GM18861 (cell line): ENCODE measurements around the gene SH3RF3.

Experiments used
- ATAC-seq: cut with Tn5 transposase; IDR thresholded peaks from one replicate; pipeline ENCODE4 v1.9.1; 2021; ENCODE audit not compliant: unreplicated experiment

SH3RF3 gene

GRCh38 chr2:109138449-109138848 lies 9.4 kb downstream of the SH3RF3 start:
- ATAC-seq = no peak

DNA sequence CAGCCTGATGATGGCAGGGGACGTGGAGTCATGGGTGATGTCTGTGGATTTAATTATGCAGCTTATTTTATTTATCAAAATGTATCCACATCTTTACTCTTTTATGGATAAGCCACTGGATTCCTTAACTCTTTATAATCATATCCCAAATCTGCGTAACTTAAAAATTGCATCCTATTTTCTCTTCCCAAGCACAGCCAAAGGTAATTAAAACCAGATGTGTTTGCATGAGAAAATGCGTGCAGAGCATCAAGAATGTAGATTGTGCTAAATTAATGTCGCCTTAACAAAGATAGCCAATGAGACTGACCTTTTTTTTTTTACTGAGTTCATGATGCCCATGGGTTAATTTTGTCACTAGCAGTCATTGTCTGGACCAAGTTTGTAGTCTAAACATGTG lies 10.0 kb downstream of the SH3RF3 start:
- no peak for ATAC-seq

DNA sequence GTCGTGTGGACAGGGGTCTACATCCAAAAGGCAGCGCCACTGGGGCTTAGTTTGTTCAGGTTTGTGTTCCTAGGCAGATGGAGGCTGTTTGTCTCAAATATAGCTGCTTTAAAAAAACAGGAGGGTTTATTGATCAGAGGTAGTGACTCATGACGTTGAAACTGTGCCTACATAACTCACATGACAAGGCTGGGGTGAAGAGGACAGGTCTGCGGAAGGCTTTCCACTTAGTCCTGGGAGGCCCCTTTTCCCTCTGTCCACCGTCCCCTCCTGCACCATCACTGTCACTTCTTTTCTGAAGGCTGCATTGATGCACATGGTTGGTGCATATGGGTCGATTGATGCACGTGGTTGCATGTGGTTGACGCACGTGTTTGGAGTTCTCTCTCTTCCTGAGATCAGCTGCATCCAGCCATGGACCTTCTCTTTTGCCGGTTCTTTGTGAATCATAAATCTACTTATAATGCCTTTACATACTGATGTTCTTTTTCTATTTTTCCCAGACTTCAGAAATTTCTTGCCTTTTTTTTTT lies 10.9 kb downstream of the SH3RF3 start:
- no peak for ATAC-seq

- ATAC-seq = no peak
Measured at GRCh38 chr2:109141006-109141600, 12.1 kb downstream of the SH3RF3 start.

- ATAC-seq = no peak
Measured at GRCh38 chr2:109141727-109142283, 12.8 kb downstream of the SH3RF3 start.

- no peak for ATAC-seq
Measured at GRCh38 chr2:109142416-109143210, 13.6 kb downstream of the SH3RF3 start.

DNA sequence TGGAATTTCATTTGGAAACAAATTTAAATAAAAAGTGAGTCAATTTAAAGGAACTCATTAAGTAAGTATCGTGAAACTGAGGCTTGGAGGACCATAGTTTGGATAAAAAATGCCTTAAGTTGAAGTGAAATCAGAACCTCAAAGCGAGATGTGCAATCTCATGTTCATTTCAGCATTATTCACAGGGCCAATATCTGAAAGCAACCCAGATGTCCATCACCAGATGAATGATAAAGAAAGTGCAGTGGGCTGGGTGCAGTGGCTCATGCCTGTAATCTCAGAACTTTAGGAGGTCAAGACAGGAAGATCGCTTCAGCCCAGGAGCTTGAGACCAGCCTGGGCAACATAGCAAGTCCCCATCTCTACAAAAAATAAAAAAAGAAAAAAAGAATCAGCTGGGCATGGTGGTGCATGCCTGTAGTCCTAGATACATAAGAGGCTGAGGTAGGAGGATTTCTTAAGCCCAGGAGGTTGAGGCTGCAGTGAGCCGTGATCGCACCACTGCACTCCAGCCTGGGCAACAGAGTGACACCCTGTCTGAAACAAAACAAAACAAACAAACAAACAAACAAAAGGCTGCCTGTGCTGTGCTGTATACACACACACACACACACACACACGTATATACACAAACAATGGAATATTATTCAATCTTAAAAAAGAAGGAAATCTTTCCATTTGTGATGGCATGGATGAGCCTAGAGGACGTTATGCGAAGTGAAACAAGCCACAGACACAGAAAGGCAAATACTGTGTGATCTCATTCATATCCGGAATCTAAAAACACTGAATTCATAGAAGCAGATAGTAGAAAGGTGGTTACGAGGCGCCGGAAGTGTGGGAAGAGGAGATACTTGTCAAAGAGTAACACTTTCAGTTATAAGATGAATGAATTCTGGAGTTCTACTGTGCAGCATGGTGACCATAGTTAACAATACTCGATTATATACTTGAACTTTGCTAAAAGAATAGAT lies 14.5 kb downstream of the SH3RF3 start:
- ATAC-seq = peak; percentile 70

DNA sequence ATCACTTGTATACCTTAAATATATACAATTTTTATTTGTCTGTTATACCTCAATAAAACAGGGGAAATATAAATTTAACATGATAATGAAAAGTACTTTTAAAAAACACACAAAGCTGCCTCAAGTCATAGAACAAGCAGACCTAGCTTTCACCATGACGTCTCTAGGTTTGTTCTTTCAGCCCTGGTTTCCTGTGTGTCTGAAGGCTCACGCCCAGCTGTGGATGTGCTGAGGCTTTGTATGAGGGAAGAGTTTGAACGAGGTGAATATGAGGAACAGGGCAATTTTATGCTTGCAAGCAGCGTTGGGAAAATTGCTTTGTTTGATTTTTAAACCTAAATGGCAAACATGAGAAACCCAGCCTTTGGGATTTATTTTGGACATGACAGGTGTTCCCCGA lies 15.3 kb downstream of the SH3RF3 start:
- ATAC-seq = no peak

- ATAC-seq = no peak
Measured at GRCh38 chr2:109144721-109145120, 15.7 kb downstream of the SH3RF3 start.

GRCh38 chr2:109145286-109145685 lies 16.3 kb downstream of the SH3RF3 start:
- ATAC-seq = no peak

GRCh38 chr2:109147405-109147804 lies 18.4 kb downstream of the SH3RF3 start:
- ATAC-seq = no peak

GRCh38 chr2:109148117-109148746 lies 19.2 kb downstream of the SH3RF3 start:
- no peak for ATAC-seq

- ATAC-seq = no peak
Measured at GRCh38 chr2:109148991-109149645, 20.1 kb downstream of the SH3RF3 start.

DNA sequence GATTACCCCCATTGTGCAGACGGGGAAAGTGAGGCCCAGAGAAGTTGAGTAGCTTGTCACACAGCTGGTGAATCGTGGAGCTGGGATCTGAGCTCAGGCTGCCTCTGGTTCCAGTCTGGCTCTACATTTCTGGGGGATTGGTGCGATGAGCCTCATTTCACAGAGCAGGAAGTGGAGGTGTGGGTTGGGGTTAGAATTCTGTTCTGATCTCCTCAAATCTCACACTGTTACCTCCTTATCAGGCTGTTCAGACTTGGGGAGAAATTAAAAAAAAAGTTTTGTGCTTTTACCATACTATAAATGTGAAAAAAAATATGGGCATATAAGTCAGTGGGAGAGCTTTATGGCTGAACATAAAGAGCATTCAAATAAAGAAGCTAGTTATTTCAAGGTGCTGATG lies 21.6 kb downstream of the SH3RF3 start:
- ATAC-seq = no peak

DNA sequence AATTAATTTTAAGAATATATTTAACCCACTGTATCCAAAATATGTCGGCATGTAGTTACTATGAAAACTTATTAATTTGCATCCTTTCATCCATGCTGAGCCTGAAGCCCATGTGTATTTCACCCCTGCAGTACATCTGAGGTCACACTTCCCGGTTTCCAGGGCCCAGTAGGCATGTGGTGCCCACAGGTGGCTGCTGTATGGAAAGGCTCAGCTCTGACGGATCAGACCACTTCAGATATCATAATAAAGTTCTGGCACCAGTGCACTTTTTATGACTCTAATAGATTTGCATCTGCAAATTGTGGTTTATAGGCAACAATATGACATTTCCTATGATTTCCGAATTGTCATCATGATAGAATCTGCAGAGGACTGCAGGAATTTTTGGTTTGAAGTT lies 22.5 kb downstream of the SH3RF3 start:
- no peak for ATAC-seq

DNA sequence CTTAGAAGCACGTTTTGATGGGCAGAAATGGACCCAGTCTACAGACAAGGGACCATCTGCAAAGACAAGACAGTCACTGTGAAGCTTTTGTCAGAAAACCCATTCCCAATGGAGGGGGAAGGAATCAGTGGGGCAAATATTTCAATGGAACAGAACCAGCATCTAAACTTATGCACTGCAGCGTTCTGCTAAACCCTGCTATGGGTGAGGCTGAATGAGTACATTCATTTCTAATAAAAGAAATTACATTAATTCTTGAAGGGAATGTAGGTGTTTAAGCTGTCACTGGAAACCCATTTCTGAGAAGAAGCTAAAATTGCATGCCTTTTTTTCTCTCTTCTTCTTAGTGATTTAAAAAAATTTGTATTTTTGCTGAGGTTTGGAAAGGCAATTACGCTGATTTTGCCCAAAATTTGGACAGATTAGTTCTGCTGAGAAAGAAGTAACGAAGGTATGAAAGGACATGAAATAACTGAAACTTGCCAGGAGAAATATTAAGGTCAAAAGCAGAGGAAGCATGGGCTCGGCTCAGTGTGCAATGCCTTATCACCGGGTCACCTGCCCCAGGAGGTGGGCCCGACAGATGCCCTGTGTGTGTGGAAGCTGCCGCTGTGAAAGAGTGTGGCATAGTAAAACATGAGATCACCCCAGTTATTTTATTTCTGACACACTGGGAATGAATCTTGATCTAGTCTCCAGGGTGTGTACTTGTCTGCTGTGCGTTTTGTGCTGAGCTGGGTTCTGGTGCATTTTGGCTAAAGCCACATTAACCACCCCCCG lies 24.2 kb downstream of the SH3RF3 start:
- ATAC-seq = no peak

DNA sequence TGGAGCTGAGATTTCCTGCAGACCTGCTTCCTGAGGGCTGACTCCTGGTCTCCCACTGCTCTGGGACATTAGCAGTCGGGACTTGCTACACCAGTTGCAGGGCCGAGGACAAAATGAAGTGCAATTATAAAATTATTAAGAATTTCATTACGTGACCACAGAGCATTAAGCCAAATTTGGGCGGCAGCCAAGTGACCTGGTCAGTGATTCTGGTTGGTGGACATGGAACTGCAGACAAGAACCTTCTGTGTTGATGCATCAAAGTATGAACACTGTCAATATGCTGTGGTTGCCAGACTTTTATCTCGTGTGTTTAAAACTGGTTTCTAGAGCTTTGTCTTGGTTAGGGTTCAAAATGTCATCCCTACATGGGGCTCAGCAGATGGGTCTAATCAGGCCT lies 24.8 kb downstream of the SH3RF3 start:
- ATAC-seq = no peak

- no peak for ATAC-seq
Measured at GRCh38 chr2:109154226-109154625, 25.2 kb downstream of the SH3RF3 start.
